GM18508 (cell line): ENCODE results near the gene PTPN4.
A peak's percentile ranks its signal among the peaks of the same experiment; 100 is the strongest.
"Not testable (repeated sequence)": the region's sequence is repeated elsewhere in the genome, so short reads cannot be mapped to it uniquely, and the experiment has no call there.

Source experiments
- ATAC-seq: cut with Tn5 transposase; IDR thresholded peaks from one replicate; pipeline ENCODE4 v1.9.1; 2021; ENCODE audit warnings: moderate number of reproducible peaks; ENCODE audit not compliant: insufficient read depth, unreplicated experiment

PTPN4 gene

DNA sequence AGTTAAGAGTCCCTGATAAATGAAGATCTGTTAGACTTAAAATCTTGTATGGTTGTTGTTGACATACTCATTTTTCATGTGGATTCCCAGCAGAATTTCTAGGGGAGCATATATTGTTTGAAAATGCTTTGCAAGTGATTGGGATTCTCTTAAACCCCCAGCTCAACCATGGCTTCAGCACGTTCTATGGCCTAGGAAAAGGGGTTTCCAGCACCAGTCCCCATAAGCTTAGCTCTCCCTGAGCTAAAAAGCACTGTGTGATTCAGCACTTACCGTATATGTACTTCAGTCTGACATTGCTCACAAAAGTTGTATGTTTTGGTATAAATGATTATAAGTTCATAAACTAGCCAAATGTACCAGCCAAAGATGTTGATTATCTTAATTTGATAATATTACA lies 173.1 kb downstream of the PTPN4 start:
- ATAC-seq, result no peak

DNA sequence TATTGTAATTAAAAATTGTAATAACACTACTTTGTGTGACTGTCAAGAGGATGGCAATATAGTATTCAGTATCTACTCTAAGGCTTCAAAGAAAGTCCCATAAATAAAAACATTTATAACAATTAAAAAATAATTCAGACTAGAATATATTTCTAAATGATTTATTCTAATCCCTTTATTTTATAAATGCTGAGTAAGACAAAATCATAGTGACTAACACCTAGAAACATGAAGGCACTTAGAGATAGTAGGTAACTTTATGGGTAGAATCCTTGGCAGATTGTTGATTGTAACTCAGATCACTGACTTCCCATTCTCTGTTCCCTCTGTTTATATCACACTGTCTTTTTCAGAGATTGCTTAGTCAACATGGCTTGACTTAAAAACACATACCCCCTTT lies 174.6 kb downstream of the PTPN4 start:
- ATAC-seq, result no peak

DNA sequence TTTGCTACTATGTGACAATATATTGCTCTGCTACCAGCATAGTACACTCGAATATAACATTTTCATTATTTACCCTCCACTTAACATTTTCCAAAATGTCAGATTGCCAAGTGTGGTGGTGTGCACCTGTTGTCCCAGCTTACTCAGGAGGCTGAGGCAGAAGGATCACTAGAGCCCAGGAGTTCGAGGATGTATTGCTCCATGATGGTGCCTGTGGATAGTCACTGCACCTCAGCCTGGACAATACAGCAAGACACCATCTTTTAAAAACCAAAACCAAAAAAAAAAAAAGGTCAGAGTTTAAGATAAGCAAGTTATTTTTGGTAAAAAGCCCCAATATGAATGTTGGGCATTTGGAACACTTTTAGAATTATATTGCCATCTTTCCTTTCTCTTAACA lies 178.0 kb downstream of the PTPN4 start:
- ATAC-seq, result no peak

DNA sequence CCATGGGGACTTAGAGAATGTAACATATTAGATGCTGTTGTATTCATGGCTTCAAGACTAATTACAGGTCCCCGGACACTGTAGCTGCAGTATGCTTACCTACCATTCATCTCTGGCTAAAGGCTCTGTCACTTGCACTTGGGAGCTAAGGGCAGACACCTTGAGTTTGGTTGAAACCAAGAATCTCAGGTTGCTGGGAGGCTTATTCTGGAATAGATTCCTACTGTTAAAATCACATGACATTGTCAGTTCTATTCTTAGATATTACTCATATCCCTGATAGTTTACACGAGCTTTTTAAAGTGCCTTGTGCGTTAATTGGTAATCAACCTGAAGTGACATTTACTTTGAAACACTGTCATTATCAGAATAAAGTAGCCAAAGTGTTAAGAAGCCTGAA lies 180.2 kb downstream of the PTPN4 start:
- no peak for ATAC-seq

- no peak for ATAC-seq
Observed at GRCh38 chr2:119940856-119941255, 181.1 kb downstream of the PTPN4 start.

- no peak for ATAC-seq
Observed at GRCh38 chr2:119941388-119941787, 181.7 kb downstream of the PTPN4 start.

- no peak for ATAC-seq
Observed at GRCh38 chr2:119941981-119942513, 182.3 kb downstream of the PTPN4 start.

- no peak for ATAC-seq
Observed at GRCh38 chr2:119943058-119943457, 183.3 kb downstream of the PTPN4 start.

GRCh38 chr2:119947535-119947934 lies 187.8 kb downstream of the PTPN4 start:
- ATAC-seq, result no peak

DNA sequence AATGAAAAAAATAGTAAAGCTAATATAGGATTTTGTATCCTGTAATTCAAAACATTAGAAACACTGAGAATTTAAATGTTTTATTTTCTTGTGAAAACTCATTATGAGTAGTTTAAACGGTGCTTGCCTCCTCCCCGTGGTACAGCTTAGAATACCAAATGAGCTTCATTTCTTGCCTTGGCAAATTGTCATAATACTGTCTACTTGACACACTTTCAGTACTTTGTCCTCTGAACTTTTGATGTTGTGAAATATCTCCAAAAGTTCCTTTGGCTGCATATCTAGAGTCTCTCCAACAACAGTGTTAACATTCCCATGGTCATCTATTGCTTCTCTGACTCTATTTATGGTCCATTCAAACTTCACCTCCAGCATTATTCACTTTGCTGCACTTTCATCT lies 191.2 kb downstream of the PTPN4 start:
- ATAC-seq, result no peak

DNA sequence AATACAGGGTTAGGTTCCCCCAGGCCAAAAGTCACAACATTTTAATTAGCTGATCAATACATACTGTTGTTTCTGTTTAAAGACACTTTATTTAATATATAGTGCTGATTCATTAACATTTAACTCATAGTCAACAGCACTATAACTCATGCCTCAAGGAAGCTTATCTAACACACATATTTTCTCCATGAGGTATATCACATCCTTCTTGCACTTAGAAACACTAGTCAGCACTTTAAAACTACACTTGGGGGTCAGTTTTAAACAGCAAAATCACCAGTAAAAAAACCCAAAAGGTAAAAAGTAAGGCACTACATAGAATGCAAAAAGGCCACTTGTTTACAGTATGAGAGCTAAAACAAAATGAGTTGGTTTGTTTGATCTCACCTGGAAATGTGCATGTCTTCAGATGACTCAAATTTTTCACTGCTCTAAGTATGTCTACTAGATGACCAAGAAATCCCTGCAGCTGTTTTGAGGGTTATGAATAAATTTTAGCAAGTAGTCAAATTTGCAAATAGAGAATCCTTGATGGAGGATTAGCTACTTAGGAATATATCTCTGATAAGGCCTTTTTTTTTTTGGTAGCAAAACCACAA lies 199.0 kb downstream of the PTPN4 start:
- no peak for ATAC-seq

DNA sequence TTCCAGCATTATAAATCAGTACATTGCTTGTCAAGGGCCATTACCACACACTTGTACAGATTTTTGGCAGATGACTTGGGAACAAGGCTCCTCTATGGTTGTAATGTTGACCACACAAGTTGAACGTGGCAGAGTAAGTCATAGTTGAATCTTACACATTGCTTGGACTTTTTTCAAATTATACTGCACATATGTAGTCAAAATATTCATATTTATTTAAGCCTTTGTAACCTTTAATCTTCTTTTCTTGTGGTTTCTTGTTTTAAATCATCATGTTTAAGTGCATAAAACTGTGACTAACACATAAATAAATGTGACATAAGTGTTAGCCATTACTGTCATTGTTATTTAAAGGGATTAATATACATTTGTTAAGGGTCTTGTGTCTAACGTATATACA lies 201.1 kb downstream of the PTPN4 start:
- no peak for ATAC-seq

GRCh38 chr2:119981896-119982295 lies 222.2 kb downstream of the PTPN4 start:
- ATAC-seq, result no peak

DNA sequence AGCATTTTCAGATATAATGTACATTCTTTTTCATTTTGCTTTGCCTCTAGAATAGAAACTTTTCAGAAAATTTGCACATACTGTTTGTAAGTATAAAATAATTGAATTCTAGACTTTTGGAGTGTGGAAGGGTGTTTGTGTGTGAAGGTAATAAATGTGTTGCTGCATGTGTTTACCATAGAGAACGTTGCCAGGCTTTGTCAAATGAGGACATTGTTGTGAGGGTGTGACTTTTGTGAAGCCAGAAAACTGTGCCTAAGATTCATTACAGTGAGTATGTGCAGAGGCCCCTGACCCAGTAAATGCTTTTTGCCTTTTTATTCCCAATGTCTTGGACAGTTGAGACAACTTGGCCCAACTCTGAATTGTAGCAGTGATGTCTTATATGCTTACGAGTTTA lies 222.8 kb downstream of the PTPN4 start:
- ATAC-seq, result no peak

DNA sequence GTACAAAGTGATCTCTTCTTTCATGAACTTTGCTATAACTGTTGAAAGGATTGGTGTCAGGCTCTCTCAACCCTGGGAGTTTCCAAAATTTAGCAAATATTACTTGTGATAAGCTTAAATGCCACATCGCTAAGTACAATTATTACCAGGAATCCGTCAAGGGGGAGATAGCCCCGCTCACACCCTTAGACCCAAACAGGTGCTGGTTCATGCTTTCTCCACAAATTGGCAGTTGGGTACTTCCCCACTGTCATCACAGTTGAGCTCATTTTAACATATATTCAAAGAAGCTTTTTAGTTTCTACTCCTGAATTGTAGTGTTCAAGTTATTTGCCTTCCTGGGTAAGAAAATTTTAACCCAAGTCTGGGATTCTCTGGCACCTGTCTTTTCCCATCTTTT lies 223.4 kb downstream of the PTPN4 start:
- no peak for ATAC-seq

GRCh38 chr2:119996148-119996547 lies 236.4 kb downstream of the PTPN4 start:
- no peak for ATAC-seq

DNA sequence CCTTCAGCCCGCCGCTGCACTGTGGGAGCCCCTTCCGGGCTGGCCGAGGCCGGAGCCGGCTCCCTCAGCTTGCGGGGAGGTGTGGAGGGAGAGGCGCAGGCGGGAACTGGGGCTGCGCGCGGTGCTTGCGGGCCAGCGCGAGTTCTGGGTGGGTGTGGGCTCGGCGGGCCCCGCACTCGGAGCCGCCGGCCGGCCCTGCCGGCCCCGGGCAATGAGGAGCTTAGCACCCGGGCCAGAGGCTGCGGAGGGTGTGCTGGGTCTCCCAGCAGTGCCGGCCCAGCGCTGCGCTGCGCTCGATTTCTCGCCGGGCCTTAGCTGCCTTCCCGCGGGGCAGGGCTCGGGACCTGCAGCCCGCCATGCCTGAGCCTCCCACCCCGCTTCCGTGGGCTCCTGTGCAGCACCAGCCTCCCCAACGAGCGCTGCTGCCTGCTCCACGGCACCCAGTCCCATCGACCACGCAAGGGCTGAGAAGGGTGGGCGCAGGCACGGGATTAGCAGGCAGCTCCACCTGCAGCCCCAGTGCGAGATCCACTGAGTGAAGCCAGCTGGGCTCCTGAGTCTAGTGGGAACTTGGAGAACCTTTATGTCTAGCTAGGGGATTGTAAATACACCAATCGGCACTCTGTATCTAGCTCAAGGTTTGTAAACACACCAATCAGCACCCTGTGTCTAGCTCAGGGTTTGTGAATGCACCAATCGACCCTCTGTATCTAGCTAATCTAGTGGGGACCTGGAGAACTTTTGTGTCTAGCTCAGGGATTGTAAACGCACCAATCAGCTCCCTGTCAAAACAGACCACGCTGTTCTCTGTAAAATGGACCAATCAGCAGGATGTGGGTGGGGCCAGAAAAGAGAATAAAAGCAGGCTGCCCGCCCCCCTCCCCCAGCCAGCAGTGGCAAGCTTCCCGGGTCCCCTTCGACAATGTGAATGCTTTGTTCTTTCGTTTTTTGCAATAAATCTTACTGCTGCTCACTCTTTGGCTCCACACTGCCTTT lies 237.5 kb downstream of the PTPN4 start:
- ATAC-seq, result not testable (repeated sequence)

DNA sequence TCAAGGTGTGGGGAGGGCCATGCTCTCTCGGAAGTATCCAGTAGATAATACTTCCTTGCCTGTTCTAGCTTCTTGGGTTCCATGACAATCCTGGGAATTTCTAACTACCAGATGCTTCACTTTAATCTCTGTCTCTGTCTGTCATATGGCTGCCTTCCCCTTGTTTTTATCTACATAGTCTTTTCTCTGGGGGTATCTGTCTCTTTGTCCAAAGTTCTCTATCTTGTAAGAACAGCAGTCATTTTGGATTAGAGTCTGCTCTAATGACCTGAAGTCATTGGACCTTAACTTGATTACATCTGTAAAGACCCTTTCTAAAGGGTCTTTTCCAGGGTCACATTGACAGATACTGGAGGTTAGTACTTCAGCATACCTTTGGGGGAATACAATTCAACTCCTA lies 241.7 kb downstream of the PTPN4 start:
- no peak for ATAC-seq

- no peak for ATAC-seq
Observed at GRCh38 chr2:120004254-120004653, 244.5 kb downstream of the PTPN4 start.

- ATAC-seq, result peak; percentile 98
Observed at GRCh38 chr2:120005834-120006521, 246.3 kb downstream of the PTPN4 start.

- ATAC-seq, result no peak
Observed at GRCh38 chr2:120007851-120008250, 248.1 kb downstream of the PTPN4 start.
